OCI-LY1 (cell line): ENCODE data around the gene IGFN1.

Experiments
- CTCF ChIP-seq: fragments of 200-600 bp; sonication (generic), shearing (Covaris generic); IDR thresholded peaks from 2 replicates; pipeline ENCODE4 v1.5.1; 2017; ENCODE audit warnings: mild to moderate bottlenecking, antibody characterized with exemption, low read length, moderate library complexity, mixed read lengths
- EZH2 ChIP-seq: fragments of 200-600 bp; sonication (generic), shearing (Covaris generic); IDR thresholded peaks from 2 replicates; pipeline ENCODE4 v1.8.0; 2017; ENCODE audit warnings: borderline replicate concordance, mixed run types, mild to moderate bottlenecking, antibody characterized with exemption, low read length, moderate library complexity, mixed read lengths

DNA sequence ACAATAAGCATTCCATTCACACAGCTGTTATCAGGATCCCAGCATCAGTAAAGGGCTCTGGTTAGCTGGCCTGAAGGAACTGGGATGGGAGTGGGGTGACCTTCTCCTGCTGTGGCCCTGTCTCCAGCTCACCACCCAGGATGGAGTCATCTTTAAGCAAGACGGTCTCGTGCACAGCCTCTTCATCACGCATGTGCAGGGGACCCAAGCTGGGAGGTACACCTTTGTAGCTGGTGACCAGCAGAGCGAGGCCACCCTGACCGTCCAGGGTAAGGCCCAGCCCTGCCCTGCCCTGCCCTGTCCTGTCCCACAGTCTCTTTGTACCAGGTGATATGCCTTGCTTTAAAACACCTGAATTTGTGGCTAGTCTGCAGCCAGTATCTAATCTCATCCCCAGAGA lies 24.3 kb downstream of the IGFN1 start:
- TF ChIP-seq CTCF (no peak), EZH2 (no peak)
